Stimulated activated CD4-positive, alpha-beta T cell treated with anti-CD3 and anti-CD28 coated beads, Interleukin-15, amount 100 ng/mL, for 1 hour (primary cell): Measurements from ENCODE around the gene MYL10.

ENCODE experiments used
- DNase-seq, 2 donors: peaks; one replicate each; pipeline ENCODE4 v3.0.0-alpha.2; 2020; ENCODE audit warnings: low read depth in 1 of 2, low spot score in 1 of 2

MYL10 gene

GRCh38 chr7:101629171-101629570 lies at the start of gene MYL10:
Gene MYL10 (minus strand): TSS chr7:101629296. CDS start chr7:101629118, 178 bp downstream.
- no peak for DNase-seq

GRCh38 chr7:101678658-101679057 lies 49.6 kb upstream of the MYL10 start:
- no peak for DNase-seq

GRCh38 chr7:101677797-101678479 lies 48.8 kb upstream of the MYL10 start:
- no peak for DNase-seq

- DNase-seq: no peak
These were observed 48.3 kb upstream of the MYL10 start for GRCh38 chr7:101677391-101677790.

GRCh38 chr7:101676956-101677355 lies 47.9 kb upstream of the MYL10 start:
- no peak for DNase-seq

- DNase-seq: no peak
These were observed 47.0 kb upstream of the MYL10 start for GRCh38 chr7:101676062-101676598.

- DNase-seq: no peak
These were observed 45.3 kb upstream of the MYL10 start for GRCh38 chr7:101674439-101674838.

- DNase-seq: no peak
These were observed 44.9 kb upstream of the MYL10 start for GRCh38 chr7:101673951-101674350.

GRCh38 chr7:101673315-101673714 lies 44.2 kb upstream of the MYL10 start:
- DNase-seq: no peak

- DNase-seq: no peak
These were observed 42.6 kb upstream of the MYL10 start for GRCh38 chr7:101671371-101672356.

GRCh38 chr7:101669307-101669706 lies 40.2 kb upstream of the MYL10 start:
- no peak for DNase-seq

- no peak for DNase-seq
These were observed 39.6 kb upstream of the MYL10 start for GRCh38 chr7:101668726-101669125.

- no peak for DNase-seq
These were observed 38.8 kb upstream of the MYL10 start for GRCh38 chr7:101667920-101668319.

- DNase-seq: no peak
These were observed 38.3 kb upstream of the MYL10 start for GRCh38 chr7:101667399-101667798.

GRCh38 chr7:101666741-101667140 lies 37.6 kb upstream of the MYL10 start:
- no peak for DNase-seq

GRCh38 chr7:101666293-101666692 lies 37.2 kb upstream of the MYL10 start:
- DNase-seq: no peak

GRCh38 chr7:101664893-101665471 lies 35.9 kb upstream of the MYL10 start:
- DNase-seq: no peak

- no peak for DNase-seq
These were observed 35.3 kb upstream of the MYL10 start for GRCh38 chr7:101664436-101664835.

GRCh38 chr7:101663747-101664146 lies 34.7 kb upstream of the MYL10 start:
- DNase-seq: no peak

- no peak for DNase-seq
These were observed 33.4 kb upstream of the MYL10 start for GRCh38 chr7:101662447-101662998.

- no peak for DNase-seq
These were observed 30.6 kb upstream of the MYL10 start for GRCh38 chr7:101659706-101660105.
